ENCODE data around the gene RHOBTB3.

Gene RHOBTB3

GRCh38 chr5:95713960-95714710 lies 17.0 kb upstream of the RHOBTB3 start:
- DNase-seq = no peak

GRCh38 chr5:95715799-95716461 lies 15.2 kb upstream of the RHOBTB3 start:
- DNase-seq = no peak

- no peak for DNase-seq
Observed at GRCh38 chr5:95717439-95717838, 13.7 kb upstream of the RHOBTB3 start.

GRCh38 chr5:95718203-95718602 lies 12.9 kb upstream of the RHOBTB3 start:
- DNase-seq = no peak

GRCh38 chr5:95718738-95719137 lies 12.4 kb upstream of the RHOBTB3 start:
- DNase-seq = no peak

- DNase-seq = no peak
Observed at GRCh38 chr5:95720094-95720786, 10.9 kb upstream of the RHOBTB3 start.

- no peak for DNase-seq
Observed at GRCh38 chr5:95721582-95722295, 9.4 kb upstream of the RHOBTB3 start.

GRCh38 chr5:95723632-95724369 lies 7.3 kb upstream of the RHOBTB3 start:
- no peak for DNase-seq

GRCh38 chr5:95725071-95725820 lies 5.9 kb upstream of the RHOBTB3 start:
- DNase-seq = no peak

- no peak for DNase-seq
Observed at GRCh38 chr5:95725937-95726810, 5.0 kb upstream of the RHOBTB3 start.

GRCh38 chr5:95726811-95727763 lies 4.0 kb upstream of the RHOBTB3 start:
- no peak for DNase-seq

GRCh38 chr5:95727764-95728191 lies 3.4 kb upstream of the RHOBTB3 start:
- DNase-seq = no peak

GRCh38 chr5:95728494-95729114 lies 2.5 kb upstream of the RHOBTB3 start:
- DNase-seq = no peak

- no peak for DNase-seq
Observed at GRCh38 chr5:95729115-95730010, 1.8 kb upstream of the RHOBTB3 start.

GRCh38 chr5:95730011-95730700 lies 980 bp upstream of the RHOBTB3 start:
- no peak for DNase-seq

- DNase-seq = peak; percentile 50
Observed at GRCh38 chr5:95731571-95732554, 727 bp downstream of the RHOBTB3 start.
